Activated naive CD4-positive, alpha-beta T cell treated with anti-CD3 and anti-CD28 coated beads, Interleukin-2, amount 50 U/mL, for 24 hours (primary cell): Measurements from ENCODE around the gene CACNA1B.
"Not testable (repeated sequence)": the region's sequence is repeated elsewhere in the genome, so short reads cannot be mapped to it uniquely, and the experiment has no call there.

ENCODE experiments used
- H3K27ac Mint-ChIP-seq: one replicate; pipeline ENCODE4 v1.8.0; 2021; ENCODE audit warnings: mild to moderate bottlenecking, mixed read lengths
- H3K27me3 Mint-ChIP-seq: one replicate; pipeline ENCODE4 v1.8.0; 2021; ENCODE audit warnings: mixed read lengths
- H3K36me3 Mint-ChIP-seq: one replicate; pipeline ENCODE4 v1.8.0; 2021; ENCODE audit warnings: mixed read lengths
- H3K4me1 Mint-ChIP-seq: one replicate; pipeline ENCODE4 v1.8.0; 2021; ENCODE audit warnings: mixed read lengths
- H3K4me3 Mint-ChIP-seq: one replicate; pipeline ENCODE4 v1.8.0; 2021; ENCODE audit warnings: mild to moderate bottlenecking, mixed read lengths
- H3K9me3 Mint-ChIP-seq: one replicate; pipeline ENCODE4 v1.8.0; 2021; ENCODE audit warnings: mixed read lengths

Gene CACNA1B

DNA sequence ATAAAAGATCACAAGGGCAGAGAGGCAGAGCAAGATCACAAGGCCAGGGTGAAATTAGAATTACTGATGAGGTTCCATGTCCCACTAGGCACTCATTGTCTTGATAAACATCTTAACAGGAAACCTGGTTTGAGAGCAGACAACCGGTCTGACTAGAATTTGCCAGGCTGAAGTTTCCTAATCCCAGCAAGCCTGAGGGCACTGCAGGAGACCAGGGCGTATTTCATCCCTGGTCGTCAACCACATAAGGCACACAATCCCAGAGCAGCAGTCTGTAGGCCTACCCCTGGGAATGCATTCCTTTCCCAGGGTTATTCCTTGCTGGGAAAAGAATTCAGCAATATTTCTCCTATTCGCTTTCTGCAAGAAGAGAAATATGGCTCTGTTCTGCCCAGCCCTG is 214.5 kb downstream of the CACNA1B start:
- not testable (repeated sequence) for H3K9me3 Mint-ChIP-seq, H3K27me3 Mint-ChIP-seq, H3K36me3 Mint-ChIP-seq, H3K4me3 Mint-ChIP-seq, H3K27ac Mint-ChIP-seq, H3K4me1 Mint-ChIP-seq

DNA sequence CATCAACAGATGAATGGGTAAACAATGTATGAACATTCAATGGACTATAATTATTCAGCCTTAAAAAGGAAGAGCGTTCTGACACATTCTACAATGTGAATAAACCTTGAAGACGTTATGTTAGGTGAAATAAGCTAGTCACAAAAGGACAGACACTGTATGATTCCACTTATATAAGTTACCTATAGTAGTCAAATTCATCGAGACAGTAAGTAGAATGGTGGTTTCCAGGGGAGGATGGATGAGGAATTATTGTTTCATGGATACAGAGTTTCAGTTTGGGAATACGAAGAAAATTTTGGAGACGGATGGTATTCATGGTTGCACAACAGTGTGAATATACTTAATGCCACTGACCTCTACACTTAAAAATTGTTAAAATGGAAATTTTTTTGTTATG is 216.4 kb downstream of the CACNA1B start:
- Mint-ChIP-seq H3K27ac (no peak overlapping the region), H3K4me3 (no peak overlapping the region), H3K9me3 (no peaks in the 10 kb centered on the region), H3K36me3 (no peaks in the 10 kb centered on the region), H3K4me1 (no peaks in the 10 kb centered on the region), H3K27me3 (no peaks in the 10 kb centered on the region)

GRCh38 chr9:138095813-138096518 is 218.4 kb downstream of the CACNA1B start:
- Mint-ChIP-seq H3K36me3 (no peaks in the 10 kb centered on the region), H3K27me3 (no peaks in the 10 kb centered on the region), H3K9me3 (no peaks in the 10 kb centered on the region), H3K4me3 (no peak overlapping the region), H3K4me1 (no peaks in the 10 kb centered on the region), H3K27ac (no peak overlapping the region)

DNA sequence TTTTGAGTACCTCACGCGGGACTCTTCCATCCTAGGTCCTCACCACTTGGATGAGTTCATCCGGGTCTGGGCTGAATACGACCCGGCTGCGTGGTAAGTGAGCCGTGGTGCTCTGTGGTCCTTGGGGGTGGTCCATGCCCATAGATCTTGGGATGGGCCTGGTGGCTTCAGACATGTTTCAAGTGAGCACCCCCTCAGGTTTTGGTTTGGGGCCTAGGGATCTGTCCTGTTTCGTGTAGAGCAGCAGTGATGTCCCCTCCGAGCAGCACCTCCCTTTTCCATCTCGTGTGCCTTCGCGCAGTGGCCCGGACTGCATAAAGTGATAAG is 218.9 kb downstream of the CACNA1B start:
- no peak overlapping the region for H3K4me3 Mint-ChIP-seq
- no peaks in the 10 kb centered on the region for H3K36me3 Mint-ChIP-seq
- no peaks in the 10 kb centered on the region for H3K27me3 Mint-ChIP-seq
- no peaks in the 10 kb centered on the region for H3K4me1 Mint-ChIP-seq
- H3K9me3 Mint-ChIP-seq = no peaks in the 10 kb centered on the region
- no peak overlapping the region for H3K27ac Mint-ChIP-seq

- Mint-ChIP-seq H3K27me3 (no peaks in the 10 kb centered on the region), H3K9me3 (no peaks in the 10 kb centered on the region), H3K27ac (no peak overlapping the region), H3K4me1 (no peaks in the 10 kb centered on the region), H3K4me3 (no peak overlapping the region), H3K36me3 (no peaks in the 10 kb centered on the region)
These were observed 220.0 kb downstream of the CACNA1B start for GRCh38 chr9:138097501-138097991.

DNA sequence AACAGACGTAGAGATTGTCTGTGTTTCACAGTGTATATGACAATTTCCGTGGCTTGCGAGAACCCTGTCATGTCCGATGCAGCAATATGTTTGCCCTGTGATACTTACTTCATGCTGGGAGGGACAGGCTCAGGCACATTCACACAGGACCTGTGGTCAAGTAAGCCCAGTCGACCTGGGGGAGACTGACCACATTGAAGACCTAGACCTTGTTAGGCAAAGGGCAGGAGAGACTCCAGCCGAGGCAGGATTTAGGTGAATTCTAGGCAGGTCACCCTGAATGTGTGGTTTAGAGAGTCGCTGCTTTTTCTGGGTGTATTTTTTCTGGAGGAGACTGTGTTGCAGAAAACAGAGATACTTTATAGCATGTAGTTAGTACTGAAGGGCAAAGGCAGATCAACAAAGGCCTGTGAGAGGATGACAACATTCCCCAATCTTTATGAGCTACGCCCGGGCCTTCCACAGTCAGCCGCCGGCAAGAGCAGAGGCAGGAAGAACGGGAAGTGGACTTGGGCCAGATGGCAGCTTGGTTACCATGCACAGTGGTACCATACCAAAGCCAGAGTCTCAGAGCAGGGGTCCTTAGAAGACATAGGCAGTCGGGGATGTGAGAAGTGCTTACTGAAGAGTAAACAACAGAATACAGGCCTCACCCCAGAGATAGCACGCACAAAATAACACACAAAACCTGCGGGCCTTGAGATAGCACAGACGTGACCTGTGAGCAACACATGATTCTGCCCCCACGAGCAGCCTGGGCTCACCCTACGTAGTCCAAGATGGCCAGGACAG is 220.7 kb downstream of the CACNA1B start:
- no peaks in the 10 kb centered on the region for H3K27me3 Mint-ChIP-seq
- H3K27ac Mint-ChIP-seq = no peak overlapping the region
- H3K9me3 Mint-ChIP-seq = no peaks in the 10 kb centered on the region
- H3K4me1 Mint-ChIP-seq = no peaks in the 10 kb centered on the region
- no peak overlapping the region for H3K4me3 Mint-ChIP-seq
- H3K36me3 Mint-ChIP-seq = no peaks in the 10 kb centered on the region

GRCh38 chr9:138098908-138099791 is 221.6 kb downstream of the CACNA1B start:
- H3K4me3 Mint-ChIP-seq = no peak overlapping the region
- H3K36me3 Mint-ChIP-seq = no peaks in the 10 kb centered on the region
- no peaks in the 10 kb centered on the region for H3K4me1 Mint-ChIP-seq
- H3K27me3 Mint-ChIP-seq = no peaks in the 10 kb centered on the region
- no peaks in the 10 kb centered on the region for H3K9me3 Mint-ChIP-seq
- no peak overlapping the region for H3K27ac Mint-ChIP-seq

DNA sequence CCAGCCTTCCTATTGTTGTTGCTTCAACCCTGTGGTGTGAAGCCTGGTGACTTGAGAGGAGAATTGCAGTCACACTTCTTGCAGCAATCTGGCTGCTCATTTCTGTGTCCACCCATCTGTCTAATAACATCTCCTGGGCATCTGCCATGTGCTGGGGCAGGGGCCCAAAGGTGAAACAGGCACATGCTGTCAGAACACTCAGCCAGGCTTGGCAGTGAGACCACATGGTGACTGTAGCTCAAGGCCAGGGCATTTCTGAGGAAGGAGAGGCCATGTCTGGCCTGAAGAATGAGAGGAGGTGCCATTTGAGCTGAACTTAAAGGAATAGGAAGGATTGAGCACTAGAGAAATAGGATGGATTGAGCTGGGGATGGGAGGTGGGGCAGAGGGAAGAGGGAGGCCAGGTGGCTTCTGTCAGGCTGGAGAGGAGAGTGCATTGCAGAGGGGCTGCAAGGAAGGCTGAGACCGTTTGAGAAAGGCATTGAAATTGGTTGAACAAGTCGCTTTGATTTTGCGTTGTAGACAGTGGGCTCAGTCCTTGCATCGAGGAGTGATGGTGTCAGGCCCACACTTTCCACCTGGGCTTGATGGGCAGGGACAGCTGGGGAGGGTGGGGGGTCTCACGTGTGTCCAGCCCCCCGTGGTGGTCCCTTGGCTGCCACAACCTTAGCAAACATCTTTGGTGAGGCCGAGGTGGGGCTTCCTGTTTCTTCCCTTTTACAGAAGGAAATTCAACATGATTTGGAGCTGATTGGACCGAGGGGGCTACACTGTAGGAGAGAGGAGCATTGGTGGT is 222.4 kb downstream of the CACNA1B start:
- H3K27me3 Mint-ChIP-seq = no peaks in the 10 kb centered on the region
- H3K9me3 Mint-ChIP-seq = no peaks in the 10 kb centered on the region
- H3K4me3 Mint-ChIP-seq = no peak overlapping the region
- H3K4me1 Mint-ChIP-seq = no peaks in the 10 kb centered on the region
- H3K36me3 Mint-ChIP-seq = no peaks in the 10 kb centered on the region
- H3K27ac Mint-ChIP-seq = peak overlapping the region; percentile 9

GRCh38 chr9:138100711-138101350 is 223.2 kb downstream of the CACNA1B start:
- H3K4me3 Mint-ChIP-seq = no peak overlapping the region
- H3K27me3 Mint-ChIP-seq = no peaks in the 10 kb centered on the region
- H3K36me3 Mint-ChIP-seq = no peaks in the 10 kb centered on the region
- no peaks in the 10 kb centered on the region for H3K4me1 Mint-ChIP-seq
- no peak overlapping the region for H3K27ac Mint-ChIP-seq
- H3K9me3 Mint-ChIP-seq = no peaks in the 10 kb centered on the region

DNA sequence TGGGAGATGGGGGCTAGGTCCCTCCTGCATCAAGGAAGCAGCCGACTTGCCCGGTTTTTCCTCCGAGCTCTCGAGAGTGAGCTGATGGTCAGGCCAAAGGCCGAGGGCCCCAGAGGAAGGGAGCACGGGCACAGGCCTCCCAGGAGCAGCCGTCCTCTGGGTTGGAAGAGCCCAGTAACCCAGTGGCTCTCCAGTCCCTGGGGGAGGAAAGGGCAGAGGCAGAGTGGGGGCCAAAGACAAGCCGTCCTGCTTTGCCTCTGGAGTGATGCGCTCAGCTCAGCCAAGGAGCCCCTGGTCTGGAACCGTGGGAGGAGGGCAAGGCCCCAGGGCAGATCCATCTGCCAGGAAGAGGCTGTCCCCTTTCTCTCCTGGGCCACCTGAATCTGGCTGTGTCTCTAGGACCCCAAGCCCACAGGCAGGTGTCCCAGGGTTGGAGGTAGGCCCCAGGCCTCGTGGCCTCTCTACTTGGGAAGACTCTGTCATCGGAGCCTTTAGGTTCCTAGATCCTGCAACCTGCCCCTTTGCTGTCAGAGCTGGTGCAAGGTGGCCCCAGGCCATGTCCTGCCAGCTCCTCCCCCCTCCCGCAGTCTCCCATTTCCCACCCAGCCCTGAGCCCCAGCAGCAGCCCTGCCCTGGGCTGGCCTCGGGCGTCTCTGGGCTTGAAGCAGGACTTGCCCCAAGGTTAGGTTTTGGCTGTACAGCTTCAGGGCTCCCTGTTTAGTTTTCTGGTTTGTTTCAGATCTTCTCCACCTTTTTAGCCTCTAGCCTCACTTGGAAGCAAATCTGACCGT is 224.1 kb downstream of the CACNA1B start:
- Mint-ChIP-seq H3K9me3 (no peaks in the 10 kb centered on the region), H3K4me3 (no peak overlapping the region), H3K27me3 (peaks cover 2% of the 10 kb centered on the region), H3K36me3 (no peaks in the 10 kb centered on the region), H3K4me1 (no peaks in the 10 kb centered on the region), H3K27ac (no peak overlapping the region)

DNA sequence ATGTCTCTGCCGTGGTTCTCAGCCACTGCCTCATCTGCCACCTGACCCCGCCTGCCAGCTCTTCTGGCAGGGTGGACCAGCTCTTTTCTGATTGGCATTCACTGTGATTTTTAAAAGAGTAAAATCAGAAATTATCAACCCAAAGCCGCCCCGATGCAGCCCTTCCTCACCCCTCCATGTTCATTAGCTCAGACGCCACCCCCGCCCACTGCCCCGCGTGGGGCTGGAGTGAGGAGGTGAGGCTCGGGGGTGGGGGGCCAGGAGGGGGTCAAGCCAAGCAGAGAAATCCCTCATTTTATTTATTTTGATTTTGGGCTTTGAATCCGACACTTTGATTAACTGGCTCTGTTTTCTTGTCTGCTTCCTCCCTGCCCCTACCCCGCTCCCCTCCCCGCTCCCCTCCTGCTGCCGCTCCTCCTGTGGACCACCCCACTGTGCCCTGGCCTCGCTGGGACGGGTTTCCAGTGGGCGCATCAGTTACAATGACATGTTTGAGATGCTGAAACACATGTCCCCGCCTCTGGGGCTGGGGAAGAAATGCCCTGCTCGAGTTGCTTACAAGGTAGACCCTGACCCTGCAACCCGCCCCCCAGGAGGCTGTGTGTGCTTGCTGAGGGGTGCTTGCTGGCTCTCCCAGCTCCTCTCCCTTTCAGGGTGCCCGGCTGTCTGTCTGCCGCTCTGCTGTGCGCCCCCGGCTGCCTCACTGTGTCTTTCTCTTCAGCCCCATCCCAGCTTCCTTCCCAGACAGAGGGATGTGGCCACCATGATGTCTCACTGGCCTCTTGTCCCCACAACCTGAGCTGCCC is 224.9 kb downstream of the CACNA1B start:
- Mint-ChIP-seq H3K4me1 (no peaks in the 10 kb centered on the region), H3K4me3 (no peak overlapping the region), H3K36me3 (no peaks in the 10 kb centered on the region)

DNA sequence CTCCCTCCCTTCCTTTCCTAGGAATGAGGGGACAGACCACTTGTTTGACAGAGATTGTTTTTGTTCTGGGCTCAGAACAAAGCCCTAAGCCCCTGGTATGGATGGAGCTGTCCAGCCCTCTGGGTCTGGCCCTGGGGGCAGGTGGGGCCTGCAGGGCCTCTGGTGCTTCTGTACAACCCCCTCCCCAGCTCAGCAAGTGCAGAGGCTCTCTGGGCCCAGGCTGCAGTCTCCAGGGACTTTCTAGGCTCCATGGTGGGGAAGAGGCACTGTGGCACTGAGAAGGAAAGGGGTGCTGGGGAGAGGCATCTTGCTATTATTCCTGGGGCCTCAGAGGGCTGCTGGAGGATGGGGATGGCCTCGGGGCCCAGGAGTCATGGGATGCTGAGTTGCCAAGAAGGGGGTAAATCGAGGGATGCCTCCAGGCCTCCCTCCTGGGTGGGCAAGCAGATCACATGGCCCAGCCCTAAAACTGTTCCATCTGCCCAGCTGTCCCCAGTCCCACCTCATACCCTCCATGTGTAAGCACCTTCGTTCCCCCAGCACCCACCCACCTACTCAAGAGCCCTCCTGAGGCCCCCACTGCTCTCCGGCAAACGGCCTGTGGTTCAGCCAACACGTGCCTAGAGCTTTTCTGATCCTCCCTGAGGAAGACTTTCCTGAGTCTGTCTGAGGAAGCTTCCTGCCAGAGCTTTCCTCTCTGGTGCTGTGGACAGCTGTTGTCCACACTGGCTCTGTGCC is 225.7 kb downstream of the CACNA1B start:
- no peaks in the 10 kb centered on the region for H3K9me3 Mint-ChIP-seq
- H3K36me3 Mint-ChIP-seq = no peaks in the 10 kb centered on the region
- H3K4me1 Mint-ChIP-seq = no peaks in the 10 kb centered on the region
- H3K4me3 Mint-ChIP-seq = no peak overlapping the region
- H3K27ac Mint-ChIP-seq = no peak overlapping the region
- H3K27me3 Mint-ChIP-seq = peaks cover 2% of the 10 kb centered on the region

More for the DNA sequence above, 224.9 kb downstream of the CACNA1B start:
- Mint-ChIP-seq H3K9me3 (no peaks in the 10 kb centered on the region), H3K27ac (no peak overlapping the region), H3K27me3 (peaks cover 2% of the 10 kb centered on the region)

DNA sequence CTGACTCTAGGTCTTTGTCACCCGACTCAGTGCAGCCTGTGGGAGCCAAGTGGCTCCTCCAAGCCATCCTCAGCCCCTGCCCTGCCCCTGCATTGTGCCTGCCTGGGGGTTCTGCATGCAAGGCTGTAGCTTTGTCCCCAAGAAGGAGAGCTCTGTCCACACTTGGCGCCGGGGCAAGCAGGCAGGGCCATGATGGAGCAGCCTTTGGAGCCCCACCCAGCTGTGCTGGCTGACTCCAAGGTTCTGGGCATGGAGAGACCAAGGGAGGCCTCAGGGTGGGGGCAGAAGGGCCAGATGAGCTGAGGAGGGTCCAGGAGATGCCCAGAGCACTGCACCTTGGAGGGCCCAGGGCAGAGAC is 226.2 kb downstream of the CACNA1B start:
- H3K4me3 Mint-ChIP-seq = no peak overlapping the region
- no peaks in the 10 kb centered on the region for H3K9me3 Mint-ChIP-seq
- H3K27ac Mint-ChIP-seq = no peak overlapping the region
- peaks cover 2% of the 10 kb centered on the region for H3K27me3 Mint-ChIP-seq
- no peaks in the 10 kb centered on the region for H3K4me1 Mint-ChIP-seq
- H3K36me3 Mint-ChIP-seq = no peaks in the 10 kb centered on the region
